GM19395 (cell line): Measurements from ENCODE around the gene SLC39A2.
A peak's percentile ranks its signal among the peaks of the same experiment; 100 is the strongest.
"Not testable (repeated sequence)": the region's sequence is repeated elsewhere in the genome, so short reads cannot be mapped to it uniquely, and the experiment has no call there.

Source experiments
- ATAC-seq: cut with Tn5 transposase; IDR thresholded peaks from one replicate; pipeline ENCODE4 v1.9.1; 2021; ENCODE audit warnings: mild to moderate bottlenecking, moderate library complexity; ENCODE audit not compliant: unreplicated experiment

Gene SLC39A2

GRCh38 chr14:20996521-20996920 is 2.6 kb upstream of the SLC39A2 start:
- ATAC-seq, result no peak

- no peak for ATAC-seq
Observed at GRCh38 chr14:20997115-20997514, 2.0 kb upstream of the SLC39A2 start.

DNA sequence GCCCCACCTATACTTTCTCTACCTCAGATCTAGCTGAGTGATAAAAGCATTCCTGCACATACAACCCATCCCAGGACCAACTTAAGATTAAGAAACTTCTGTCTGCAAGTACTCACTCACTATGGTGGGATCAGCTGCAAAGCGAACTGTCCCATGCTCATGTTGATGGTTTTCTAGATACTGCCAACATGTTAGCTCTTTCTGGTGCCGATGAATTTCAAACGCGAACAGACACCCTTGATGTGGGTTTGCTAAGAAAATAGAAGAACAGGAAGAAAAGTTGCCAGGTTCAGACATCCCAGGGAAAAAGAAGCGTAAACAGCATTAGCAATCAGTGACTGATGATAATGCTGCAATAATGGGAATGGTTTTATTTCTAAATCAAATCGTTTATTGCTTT is 1.5 kb upstream of the SLC39A2 start:
- no peak for ATAC-seq

DNA sequence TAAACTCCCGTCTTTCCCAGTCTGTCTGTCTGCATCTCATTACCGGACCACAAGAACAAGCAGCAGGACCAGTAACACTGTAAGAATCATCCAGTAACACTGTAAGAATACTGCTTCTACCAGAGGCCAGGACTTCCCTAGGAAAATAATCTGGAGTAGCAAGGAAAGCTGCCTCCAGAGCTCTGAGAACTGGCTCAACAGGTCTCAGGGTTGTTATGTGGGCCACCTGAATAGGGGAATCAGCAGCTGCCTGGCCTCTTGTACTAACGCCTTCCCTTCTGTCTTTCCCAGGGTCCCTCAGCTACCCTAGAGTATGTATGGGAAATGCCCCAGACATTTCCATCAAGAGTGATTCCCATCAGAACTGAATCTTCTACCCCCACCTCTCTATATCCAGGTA is 954 bp upstream of the SLC39A2 start:
- ATAC-seq, result no peak

DNA sequence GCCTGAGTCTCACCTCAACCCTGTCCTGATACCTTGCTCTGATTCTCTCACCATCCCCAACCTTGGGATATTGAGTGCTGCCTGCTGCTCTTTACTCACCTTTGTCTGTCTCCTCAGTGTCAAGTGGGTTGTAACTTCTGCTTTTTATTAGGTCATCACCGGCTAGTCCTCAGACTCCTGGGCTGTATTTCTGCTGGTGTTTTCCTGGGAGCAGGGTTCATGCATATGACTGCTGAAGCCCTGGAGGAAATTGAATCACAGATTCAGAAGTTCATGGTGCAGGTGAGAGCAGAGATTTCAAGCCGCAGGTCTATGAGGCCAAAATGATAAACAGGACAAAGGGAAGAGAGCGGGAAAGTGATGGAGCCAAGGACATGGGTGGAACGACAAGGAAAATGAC is 498 bp downstream of the SLC39A2 start:
- no peak for ATAC-seq

GRCh38 chr14:21001218-21001617 is 2.1 kb downstream of the SLC39A2 start:
- no peak for ATAC-seq

DNA sequence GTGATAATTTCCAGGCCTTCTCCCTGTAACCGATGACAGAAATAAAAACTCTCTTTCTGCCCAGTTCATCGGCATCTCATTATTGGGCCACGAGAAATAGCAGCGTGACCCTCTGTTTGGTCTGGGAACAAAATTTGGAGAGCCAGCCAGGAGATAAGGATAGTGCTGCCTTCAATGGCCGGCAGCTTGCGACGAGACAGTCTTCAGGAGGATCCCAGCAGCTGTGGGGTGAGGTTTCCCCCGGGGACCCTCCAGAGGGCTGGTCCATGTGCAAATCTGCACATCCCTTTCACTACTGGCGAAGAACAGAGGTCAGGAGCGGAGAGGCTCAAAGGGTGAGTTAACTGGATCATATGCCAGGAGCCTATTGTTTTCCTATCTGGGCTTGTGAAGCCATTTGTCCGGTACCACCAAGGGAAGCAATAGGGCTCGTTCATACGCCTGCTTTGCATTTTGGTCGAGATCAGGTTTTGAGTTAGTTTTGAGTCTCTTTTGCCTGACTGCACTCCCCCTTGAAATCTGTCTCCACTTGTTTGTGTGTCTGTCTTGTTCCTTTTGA is 4.8 kb downstream of the SLC39A2 start:
- no peak for ATAC-seq

- ATAC-seq, result not testable (repeated sequence)
Observed at GRCh38 chr14:21009721-21010120, 10.6 kb downstream of the SLC39A2 start.

GRCh38 chr14:21011136-21011535 is 12.0 kb downstream of the SLC39A2 start:
- no peak for ATAC-seq

- ATAC-seq, result peak; percentile 54
Observed at GRCh38 chr14:21014761-21015190, 15.7 kb downstream of the SLC39A2 start.

GRCh38 chr14:21015312-21015711 is 16.2 kb downstream of the SLC39A2 start:
- no peak for ATAC-seq

DNA sequence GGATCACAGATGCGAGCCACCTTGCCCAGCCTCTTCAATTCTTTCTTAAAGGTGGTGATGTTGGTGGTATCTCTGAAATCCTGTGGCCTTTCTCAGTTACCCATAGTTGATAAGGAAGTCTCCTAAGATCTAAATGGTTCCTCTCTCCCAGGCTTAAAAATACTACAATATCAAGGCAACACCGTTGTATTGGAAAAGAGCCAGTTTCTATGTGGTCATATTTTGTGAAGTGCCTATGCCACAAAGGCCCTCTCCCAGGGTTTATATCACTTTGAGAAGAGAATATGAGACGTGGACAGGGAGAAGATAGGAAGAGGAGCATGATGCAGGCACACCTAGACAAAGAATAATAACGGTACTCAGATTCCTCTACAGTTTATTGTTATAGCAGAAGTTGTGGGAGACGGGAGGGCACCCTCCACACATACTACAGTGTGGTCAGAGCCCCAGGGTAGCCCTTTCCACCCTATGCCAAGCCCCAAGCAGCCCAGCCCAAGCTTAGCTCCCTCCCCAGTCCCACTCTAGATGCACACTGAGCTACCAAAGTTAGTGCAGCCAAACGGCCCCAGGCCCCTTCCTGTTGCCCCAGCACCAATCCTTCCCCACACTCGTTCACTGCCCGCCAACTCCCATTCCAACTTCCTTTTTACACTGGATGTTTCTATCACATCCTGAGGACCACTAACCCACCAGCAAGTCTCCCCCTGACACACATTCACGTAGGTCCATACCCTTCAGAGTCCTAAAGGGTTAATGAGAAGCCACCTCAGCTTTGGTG is 17.5 kb downstream of the SLC39A2 start:
- ATAC-seq, result no peak

DNA sequence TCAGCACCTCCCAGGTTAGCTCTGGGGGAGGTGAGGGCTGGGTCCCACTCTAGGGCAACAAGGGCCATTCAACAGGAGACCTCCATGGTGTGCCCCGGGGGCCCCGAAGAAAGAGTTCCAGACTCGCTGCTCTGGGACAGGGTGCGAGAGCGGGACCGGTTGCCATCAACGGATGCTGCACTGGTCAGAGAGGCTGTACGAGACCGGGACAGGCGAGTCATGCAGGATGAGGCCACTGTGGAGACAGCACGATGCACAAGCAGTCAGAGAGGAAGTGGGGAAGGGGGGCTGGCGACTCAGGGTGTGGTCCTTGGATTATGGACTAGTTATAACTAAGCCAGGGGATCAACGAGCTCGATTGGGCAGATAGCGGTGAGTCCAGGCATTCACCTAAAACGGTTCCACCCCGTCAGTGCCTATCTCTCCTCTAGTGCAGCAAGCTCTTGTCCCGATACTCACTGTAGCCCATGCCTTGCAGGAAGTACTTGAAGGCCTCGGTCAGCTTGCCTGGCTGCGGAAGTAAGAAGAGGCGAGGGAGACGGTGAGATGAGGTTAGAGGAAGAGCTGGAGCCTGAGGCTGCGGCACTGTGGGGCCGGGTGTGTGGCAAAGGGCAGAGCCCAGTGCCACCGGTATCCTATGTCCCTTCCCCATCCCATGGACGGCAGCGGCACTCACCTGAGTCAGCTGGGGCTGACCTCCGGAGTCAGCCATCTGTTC is 18.6 kb downstream of the SLC39A2 start:
- ATAC-seq, result no peak

DNA sequence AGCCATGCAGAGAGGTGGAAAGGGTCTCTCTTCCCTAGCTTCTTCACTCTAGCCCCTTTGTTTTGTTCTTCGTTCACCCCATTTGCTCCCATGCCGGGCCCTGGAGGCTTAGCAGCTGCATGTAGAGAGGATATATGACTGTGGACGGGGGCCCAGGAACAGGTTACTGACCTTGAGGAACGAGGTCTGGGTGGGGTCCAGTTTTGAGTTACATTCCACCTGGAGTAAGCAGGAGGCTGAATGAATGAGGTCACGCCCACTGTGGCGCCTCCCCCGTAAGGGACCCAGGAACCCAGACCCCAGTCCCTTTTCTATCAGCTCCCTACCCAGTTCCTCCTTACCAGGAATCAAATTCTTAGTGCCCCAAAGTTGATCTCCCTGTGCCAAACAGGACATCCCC is 19.2 kb downstream of the SLC39A2 start:
- no peak for ATAC-seq

- ATAC-seq, result no peak
Observed at GRCh38 chr14:21018781-21019180, 19.7 kb downstream of the SLC39A2 start.

- ATAC-seq, result no peak
Observed at GRCh38 chr14:21019366-21019765, 20.3 kb downstream of the SLC39A2 start.

GRCh38 chr14:21020977-21021545 is 22.0 kb downstream of the SLC39A2 start:
- ATAC-seq, result no peak

DNA sequence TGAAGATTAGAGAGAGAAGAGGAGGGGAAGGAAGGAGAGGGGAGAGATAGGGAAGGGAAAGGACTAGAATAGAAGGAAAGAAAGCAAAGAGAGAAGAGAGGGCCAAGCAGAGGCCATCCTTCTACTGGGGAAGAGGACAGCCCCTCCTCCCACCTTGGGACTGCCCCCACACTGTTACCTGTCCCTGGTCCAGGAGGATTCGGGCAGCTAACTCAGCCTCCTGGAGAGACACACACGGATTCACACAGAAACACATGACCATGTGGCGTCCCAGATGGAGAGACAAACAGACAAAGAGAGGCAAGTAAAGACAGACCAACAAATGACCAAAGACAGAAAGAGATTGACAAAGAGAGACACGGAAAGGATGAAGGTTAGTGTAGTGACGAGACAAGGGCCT is 23.6 kb downstream of the SLC39A2 start:
- no peak for ATAC-seq

DNA sequence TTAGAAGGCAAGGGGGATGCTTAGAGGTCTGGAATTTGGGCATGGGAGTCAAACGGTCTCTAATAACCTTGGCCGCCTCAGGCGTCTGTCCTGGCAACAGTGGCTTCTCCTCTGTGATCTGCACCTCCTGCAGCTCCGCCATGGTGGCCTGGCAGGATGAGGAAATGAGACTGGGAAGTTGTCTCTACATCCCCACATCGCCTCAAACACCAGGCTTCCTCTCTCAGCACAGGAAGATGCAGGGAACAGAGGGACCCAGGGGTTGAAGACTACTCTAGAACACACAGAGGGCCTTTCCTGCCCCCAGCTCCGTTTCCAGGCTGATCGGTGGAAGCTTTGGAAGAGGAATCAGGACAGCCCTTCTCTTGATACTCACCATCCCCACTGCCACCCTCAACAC is 24.1 kb downstream of the SLC39A2 start:
- no peak for ATAC-seq

- no peak for ATAC-seq
Observed at GRCh38 chr14:21023817-21024584, 24.9 kb downstream of the SLC39A2 start.
